G401 (cell line): ENCODE data around the gene IL3RA. TPM values are rescaled to one million over a fixed set of nuclear protein-coding genes. Genes with fewer than 3 reads are reported as not detected.
"Not testable (repeated sequence)": the region's sequence is repeated elsewhere in the genome, so short reads cannot be mapped to it uniquely, and the experiment has no call there.

Source experiments
- DNase-seq: peaks from one replicate; pipeline ENCODE4 v3.0.0-alpha.2; 2015; ENCODE audit warnings: low spot score
- in situ Hi-C: cut with HindIII; loops from 2 replicates; pipeline ENCODE4 v1.10.0; 2016; ENCODE audit warnings: low sequenced_read_pairs, mixed read lengths
- total RNA-seq: library from RNA; depleted of rRNA; stranded (reverse); fragments of >200 nt; shearing (Covaris generic); gene quantifications from 2 replicates; pipeline ENCODE4 v1.2.3, GENCODE V29; 2014; rRNA removed

Gene IL3RA
- total RNA-seq: not detected in 2 replicates

DNA sequence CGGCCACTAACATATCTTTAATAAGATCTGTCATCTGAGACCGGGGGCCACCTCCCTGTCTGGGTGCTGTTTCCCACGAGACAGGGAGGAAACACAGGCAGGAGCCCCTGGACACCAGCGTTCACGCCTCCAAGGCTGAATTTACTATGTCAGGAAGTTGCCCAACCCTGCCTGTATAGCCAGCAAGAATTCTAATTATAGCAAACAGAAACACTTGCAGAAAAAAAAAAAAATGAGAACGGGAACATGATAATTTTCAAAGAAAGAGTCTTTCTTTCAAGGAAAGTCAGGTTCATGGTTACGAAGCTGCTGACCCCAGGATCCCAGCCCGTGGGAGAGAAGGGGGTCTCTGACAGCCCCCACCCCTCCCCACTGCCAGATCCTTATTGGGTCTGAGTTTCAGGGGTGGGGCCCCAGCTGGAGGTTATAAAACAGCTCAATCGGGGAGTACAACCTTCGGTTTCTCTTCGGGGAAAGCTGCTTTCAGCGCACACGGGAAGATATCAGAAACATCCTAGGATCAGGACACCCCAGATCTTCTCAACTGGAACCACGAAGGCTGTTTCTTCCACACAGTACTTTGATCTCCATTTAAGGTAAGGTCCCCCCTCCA, at the start of gene IL3RA:
TSS of gene IL3RA (plus strand) at position 455 of the 613 bp plus-strand sequence. CDS start 4,981 bp downstream, outside the sequence.
- no peak for DNase-seq
- in situ Hi-C loops: no loop called here

DNA sequence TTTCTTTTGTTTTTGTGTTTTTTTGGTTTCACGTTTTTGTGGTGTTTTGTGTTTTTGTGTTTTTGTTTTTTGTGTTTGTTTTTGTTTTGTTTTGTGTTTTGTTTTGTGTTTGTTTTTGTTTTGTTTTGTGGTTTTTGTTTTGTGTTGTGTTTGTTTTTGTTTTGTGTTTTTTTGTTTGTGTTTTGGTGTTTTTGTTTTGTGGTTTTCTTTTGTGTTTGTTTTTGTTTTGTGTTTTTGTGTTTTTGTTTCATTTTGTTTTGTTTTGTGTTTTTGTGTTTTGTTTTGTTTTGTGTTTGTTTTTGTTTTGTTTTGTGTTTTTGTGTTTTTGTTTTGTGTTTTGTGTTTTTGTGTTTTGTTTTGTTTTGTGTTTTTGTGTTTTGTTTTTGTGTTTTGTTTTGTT, 47.0 kb upstream of the IL3RA start:
- in situ Hi-C loops: no loop called here
- no peak for DNase-seq

DNA sequence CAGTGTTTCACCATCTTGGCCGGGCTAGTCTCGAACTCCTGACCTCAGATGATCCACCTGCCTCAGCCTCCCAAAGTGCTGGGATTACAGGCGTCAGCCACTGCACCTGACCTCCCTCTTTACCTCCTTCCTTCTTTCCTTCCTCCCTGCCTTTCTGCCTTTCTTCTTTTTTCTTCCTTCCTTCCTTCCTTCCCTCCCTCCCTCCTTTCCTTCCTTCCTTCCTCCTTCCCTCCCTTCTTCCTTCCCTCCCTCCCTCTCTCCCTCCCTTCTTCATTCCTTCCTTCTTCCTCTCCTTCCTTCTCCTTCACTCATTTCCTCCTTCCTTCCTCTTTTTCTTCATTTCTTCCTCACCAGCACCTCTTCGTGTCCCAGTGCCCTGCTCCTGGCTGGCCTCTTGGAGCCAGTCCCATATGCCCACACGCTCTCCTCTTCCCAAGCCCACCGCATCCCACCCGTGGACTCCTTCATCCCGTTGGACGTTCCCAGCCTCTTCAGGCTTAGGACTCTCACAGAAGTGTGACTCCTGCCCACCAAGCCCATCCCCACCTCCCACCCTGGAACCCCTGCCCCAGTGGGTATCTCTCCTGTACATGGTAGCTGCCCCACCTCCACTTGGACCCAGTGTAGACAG, 45.4 kb upstream of the IL3RA start:
- no peak for DNase-seq
- in situ Hi-C loops: no loop called here

DNA sequence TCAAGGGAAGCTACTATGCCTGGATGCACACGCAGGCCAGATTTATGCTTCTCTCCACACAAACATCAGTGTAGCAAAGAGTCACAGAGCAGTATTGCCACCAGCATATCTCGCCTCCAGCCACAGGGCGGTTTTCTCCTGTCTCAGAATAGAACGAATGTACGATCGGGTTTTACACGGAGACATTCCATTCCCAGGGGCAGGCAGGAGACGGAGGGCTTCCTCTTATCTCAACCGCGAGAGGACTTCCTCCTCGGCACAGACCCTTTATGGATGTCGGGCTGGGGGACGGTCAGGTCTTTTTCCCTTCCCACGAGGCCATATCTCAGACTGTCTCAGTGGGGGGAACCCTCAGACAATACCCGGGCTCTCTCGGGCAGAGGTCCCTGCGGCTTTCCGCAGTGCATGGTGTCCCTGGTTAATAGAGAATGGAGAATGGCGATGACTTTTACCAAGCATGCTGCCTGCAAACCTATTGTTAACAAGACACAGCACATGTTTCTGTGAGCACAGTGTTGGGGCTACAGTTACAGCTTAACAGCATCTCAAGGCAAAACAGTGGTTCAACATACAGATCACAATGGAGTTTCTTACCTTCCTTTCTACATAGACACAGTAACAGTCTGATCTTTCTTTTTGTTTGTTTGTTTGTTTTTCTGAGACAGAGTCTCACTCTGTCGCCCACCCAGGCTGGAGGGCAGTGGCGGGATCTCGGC, 43.9 kb upstream of the IL3RA start:
- no peak for DNase-seq
- in situ Hi-C loops: no loop called here

DNA sequence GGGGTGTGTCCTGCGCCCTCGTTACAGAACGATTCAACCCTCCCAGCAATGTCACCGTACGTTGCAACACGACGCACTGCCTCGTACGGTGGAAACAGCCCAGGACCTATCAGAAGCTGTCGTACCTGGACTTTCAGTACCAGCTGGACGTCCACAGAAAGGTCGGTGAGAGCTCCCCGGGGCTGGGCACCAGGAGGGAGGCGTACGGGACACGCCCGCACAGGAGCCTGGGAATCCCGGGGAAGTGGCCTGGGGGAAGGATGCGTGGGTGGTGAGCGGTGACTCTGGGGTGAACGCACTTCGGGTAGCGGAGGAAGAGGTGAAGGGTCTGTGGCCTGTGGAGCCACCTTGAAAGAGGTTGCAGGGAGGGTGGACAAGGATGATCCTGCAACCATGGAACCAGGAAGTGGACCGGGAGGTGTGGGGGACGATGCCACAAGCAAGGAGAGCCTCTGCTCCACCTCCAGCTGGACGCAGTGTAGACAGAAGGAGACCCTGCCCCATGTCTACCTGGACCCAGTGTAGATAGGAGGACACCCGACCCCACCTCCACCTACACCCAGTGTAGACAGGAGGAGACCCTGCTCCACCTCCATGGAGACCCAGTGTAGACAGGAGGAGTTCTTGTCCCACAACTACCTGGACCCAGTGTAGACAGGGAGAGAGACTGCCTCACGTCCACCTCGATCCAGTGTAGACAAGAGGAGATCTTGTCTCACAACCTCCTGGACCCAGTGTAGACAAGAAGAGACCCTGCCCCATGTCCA, 42.1 kb upstream of the IL3RA start:
- no peak for DNase-seq
- in situ Hi-C loops: no loop called here

DNA sequence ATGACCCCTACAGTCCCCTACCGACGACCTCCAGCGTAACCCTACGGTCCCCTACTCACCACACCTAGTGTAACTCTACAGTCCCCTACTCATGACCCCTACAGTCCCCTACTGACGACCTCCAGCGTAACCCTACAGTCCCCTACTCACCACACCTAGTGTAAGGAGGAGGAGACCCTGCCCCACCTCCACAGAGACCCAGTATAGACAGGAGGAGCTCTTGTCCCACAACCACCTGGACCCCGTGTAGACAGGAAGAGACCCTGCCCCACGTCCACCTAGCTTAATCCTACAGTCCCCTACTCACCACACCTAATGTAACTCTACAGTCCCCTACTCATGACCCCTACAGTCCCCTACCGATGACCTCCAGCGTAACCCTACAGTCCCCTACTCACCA, 41.0 kb upstream of the IL3RA start:
- in situ Hi-C loops: no loop called here
- DNase-seq: no peak

DNA sequence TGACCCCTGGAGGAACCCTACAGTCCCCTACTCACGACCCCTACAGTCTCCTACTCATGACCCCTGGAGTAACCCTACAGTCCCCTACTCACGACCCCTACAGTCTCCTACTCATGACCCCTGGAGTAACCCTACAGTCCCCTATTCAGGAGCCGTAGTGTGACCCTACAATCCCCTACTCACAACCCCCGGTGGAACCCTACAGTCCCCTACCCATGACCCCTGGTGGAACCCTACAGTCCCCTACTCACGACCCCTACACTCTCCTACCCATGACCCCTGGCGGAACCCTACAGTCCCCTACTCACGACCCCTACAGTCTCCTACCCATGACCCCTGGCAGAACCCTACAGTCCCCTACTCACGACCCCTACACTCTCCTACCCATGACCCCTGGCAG, 39.0 kb upstream of the IL3RA start:
- in situ Hi-C loops, DNase-seq: not testable (repeated sequence)

DNA sequence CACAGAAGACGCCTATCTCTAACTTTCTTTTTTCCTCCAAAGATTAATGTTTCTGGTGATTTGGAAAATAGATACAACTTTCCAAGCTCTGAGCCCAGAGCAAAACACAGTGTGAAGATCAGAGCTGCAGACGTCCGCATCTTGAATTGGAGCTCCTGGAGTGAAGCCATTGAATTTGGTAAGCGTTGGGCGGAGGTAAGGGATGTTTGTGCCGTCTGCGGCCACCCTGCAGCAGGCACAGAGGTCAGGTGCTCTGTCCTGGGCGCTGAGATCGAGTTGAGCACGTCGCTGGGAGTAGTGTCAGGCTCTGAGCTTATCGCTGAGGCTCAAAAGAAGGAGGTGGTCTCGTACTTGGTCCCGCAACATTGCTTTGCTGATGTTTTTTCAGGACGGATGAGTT, 36.1 kb upstream of the IL3RA start:
- DNase-seq: no peak
- in situ Hi-C loops: no loop called here

DNA sequence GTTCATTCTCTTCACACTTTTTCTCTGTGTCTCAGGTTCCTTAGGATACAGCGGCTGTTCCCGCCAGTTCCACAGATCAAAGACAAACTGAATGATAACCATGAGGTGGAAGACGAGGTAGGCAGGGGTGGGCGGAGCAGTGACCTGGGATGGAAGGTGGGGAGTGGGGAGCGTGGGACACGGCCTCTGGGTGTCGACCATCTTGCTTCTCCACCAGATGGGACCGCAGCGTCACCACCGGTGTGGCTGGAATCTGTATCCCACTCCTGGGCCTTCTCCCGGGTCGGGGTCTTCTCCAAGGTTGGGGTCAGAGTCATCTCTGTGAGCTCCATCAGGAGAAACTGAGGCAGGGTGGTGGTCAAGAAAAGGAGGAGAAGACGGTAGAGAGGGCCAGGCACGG, 31.2 kb upstream of the IL3RA start:
- no peak for DNase-seq
- in situ Hi-C loops: no loop called here

DNA sequence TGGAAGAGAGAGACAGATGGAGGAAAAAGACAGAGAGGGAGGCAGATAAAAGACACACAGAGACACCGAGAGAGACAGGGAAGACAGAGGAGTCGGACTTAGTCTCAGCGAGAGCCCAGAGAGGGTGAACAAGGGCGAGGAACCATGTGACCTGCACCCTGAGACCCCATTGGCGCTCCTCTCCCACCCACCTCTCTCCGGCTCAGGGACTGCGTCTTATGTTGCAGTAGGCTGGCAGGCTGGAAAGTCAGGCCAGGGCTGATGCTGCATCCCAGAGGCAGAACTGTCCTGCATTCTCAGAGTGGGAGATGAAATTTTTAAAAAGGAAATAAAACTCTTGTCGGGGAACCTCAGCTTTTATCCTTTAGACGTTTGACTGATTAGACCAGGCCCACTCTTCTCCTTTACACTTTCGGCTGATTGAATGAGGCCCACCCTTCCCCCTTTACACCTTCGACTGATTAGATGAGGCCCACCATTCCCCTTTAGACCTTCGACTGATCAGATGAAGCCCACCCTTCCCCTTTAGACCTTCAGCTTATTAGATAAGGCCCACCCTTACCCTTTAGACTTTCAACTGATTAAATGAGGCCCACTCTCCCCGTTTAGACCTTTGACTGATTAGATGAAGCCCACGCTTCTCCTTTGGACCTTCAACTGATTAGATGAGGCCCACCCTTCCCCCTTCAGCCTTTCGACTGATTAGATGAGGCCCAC, 29.5 kb upstream of the IL3RA start:
- in situ Hi-C loops: no loop called here
- no peak for DNase-seq

DNA sequence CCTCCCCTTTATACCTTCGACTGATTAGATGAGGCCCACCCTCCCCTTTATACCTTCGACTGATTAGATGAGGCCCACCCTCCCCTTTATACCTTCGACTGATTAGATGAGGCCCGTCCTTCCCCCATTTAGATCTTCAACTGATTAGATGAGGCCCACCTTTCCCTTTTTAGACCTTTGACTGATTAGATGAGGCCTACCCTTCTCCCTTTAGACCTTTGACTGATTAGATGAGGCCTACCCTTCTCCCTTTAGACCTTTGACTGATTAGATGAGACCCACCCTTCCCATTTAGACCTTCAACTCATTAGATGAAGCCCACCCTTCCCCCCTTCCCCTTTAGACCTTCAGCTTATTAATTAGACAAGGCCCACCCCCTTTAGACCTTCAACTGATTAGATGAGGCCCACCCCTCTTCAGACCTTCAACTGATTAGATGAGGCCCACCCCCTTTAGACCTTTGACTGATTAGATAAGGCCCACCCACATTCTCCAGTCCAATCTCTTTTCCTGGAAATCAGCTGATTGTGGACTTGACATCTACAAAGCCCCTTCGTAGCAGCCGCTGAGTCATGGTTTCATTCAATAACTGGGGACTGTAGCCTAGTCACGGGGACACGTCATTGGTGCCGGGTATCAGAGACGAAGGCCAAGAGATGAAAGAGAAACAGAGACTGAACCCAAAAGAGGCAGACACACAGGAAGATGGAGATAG, 28.8 kb upstream of the IL3RA start:
- DNase-seq: no peak
- in situ Hi-C loops: no loop called here

DNA sequence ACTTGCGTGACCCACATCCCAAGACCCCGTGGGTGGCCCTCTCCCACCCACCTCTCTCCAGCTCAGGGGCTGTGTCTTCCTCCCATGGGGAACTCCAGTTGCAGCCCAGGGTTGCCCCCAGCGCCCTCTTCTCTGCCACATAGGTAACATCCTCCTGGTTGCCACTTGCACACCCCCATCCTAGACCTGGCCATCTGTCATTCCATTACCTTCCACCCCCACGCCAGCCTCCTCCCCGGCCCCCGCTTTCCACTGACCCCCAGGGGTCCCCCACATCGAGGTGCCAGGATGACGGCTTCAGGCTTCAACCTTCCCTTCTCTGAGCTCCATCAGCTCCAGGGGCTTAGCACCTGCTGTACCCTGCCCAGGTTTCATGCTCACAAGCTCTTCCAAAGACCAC, 28.1 kb upstream of the IL3RA start:
- in situ Hi-C loops: no loop called here
- DNase-seq: no peak

DNA sequence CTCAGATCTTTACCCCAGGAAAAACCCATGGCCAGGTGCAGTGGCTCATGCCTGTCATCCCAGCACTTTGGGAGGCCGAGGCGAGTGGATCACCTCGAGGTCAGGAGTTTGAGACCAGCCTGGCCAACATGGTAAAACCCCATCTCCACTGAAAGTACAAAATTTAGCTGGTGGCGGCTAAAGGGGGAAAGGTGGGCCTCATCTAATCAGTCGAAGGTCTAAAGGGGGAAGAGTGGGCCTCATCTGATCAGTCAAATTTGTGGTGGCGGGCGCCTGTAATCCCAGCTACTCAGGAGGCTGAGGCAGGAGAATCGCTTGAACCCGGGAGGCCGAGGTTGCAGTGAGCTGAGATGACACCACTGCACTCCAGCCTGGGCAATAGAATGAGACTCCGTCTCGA, 27.7 kb upstream of the IL3RA start:
- in situ Hi-C loops, DNase-seq: not testable (repeated sequence)

DNA sequence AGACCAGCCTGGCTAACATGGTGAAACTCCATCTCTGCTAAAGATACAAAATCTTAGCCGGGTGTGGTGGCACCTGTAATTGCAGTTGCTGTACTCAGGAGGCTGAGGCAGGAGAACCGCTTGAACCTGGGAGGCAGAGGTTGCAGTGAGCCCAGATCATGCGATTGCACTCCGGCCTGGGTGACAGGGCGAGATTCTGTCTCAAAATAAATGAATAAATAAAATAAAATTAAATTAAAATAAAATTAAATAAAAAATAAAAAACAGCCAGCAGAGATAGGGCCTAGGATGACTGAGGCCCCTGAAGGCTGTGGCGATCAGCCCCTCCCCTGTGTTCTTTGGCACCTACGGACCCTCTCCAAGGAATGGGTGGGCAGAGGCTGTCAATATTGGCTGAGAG, 22.8 kb upstream of the IL3RA start:
- in situ Hi-C loops: no loop called here
- no peak for DNase-seq

DNA sequence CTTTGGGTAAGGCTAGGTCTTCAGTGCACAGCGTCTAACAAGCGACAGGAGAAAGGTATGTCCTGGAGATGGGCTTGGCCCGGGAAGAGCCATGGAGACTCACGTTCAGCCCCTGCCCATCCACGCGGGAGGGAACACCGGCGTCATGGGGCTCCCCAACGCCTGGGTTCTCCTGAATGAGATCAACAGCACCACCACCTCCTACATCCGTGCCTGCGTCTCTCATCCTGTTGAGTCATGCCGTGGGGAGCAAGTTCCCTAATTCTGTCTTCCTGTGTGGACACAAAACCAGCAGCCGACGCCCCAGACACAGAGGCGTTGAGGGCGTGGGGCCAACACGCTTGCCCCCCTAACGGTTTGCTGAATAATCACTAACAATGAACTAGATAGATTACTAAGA, 20.1 kb upstream of the IL3RA start:
- in situ Hi-C loops: no loop called here
- DNase-seq: no peak

DNA sequence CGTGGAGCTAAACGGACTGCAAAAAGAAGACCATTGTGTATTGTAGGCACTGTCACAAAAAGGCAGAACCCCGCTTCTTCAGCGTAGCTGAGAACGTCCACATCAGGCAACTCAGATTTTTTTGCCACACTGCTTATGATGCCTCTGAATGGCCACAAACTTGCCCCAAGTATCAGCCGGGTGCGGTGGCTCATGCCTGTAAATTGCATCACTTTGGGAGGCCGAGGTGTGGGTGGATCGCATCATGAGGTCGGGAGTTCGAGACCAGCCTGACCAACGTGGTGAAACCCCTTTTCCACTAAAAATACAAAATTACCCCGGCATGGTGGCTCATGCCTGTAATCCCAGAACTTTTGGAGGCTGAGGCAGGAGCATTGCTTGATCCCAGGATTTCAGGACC, 14.9 kb upstream of the IL3RA start:
- no peak for DNase-seq
- in situ Hi-C loops: no loop called here

DNA sequence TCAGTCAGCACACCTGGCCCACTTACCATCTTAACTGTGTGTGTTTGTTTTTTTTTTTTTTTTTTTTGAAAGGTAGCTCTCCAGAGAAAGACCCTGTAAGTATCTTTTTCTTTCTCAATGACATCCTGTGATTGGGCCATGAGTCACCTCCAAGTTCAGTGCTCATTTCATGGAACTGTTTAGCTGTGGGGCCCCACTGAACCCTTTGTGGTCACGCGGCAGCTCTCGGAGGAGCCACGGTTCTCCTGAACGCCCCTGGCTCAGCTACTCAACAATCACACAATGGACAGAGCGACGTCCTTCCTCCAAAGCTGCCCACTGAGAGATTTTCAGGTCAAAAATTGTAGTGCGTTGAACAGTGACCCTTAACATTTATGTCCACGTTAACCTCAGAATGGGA, 14.2 kb upstream of the IL3RA start:
- in situ Hi-C loops: no loop called here
- DNase-seq: no peak

DNA sequence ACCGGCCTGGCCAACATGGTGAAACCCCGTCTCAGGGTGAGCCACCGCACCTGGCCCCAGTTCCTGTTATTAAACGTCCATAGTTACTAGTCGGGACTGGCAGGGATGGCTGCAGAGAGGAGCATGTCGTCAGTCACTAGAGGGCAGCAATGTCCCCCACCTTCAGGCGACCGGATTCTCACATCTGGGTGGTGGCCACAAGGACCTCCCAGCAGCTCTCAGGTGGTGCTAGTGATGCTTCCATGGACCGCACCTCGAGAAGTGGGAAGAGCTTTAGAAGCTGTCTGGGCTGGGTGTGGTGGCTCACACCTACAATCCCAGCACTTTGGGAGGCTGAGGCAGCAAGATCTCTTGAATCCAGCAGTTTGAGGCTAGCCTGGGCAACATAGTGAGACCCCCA, 13.3 kb upstream of the IL3RA start:
- peak; percentile 11 for DNase-seq
- in situ Hi-C loops: no loop called here
